ENCODE data around the gene TMEM18.

DNA sequence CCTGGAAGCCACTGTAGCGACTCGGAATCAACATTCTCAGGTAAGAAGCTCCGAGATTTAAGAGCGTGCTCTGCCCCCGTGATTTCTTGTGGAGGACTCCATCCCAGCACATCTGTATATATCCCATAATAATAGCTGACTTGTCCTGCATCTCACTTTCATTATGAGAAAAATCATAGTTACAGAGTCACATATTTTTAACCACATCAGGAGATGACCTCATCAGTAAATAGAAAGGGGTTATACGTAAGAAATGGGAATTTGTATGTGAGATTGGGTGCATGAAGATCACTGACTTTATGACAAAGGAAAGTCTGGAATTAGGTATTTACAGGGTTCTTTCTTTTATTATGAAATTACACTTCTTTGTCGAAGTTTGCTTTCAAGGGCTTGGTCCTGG lies 16.4 kb upstream of the TMEM18 start:
- TF ChIP-seq POLR2AphosphoS5 (IDR thresholded peaks at IDR 0.05; ENCODE audit: low read depth, low read length) (no peak), TAF1 (IDR thresholded peaks at IDR 0.05; ENCODE audit: low read depth, low read length) (no peak), POLR2A (IDR thresholded peaks at IDR 0.05; ENCODE audit: low read depth, low read length) (no peak)
